DND-41 (cell line): ENCODE data around the gene STK32B.

Experiments used
- EZH2 ChIP-seq: IDR thresholded peaks from 3 replicates; pipeline ENCODE4 v1.6.1; 2012; ENCODE audit warnings: borderline replicate concordance, low read depth, mild to moderate bottlenecking, moderate library complexity, low read length, inconsistent platforms; ENCODE audit not compliant: severe bottlenecking
- TF ChIP-seq, protein P1 (sequence below): IDR thresholded peaks from 2 replicates; pipeline ENCODE4 v1.5.1; 2012; ENCODE audit warnings: borderline replicate concordance, low read length, moderate library complexity, mild to moderate bottlenecking; ENCODE audit not compliant: poor library complexity, severe bottlenecking; ENCODE audit errors: extremely low read depth

DNA sequence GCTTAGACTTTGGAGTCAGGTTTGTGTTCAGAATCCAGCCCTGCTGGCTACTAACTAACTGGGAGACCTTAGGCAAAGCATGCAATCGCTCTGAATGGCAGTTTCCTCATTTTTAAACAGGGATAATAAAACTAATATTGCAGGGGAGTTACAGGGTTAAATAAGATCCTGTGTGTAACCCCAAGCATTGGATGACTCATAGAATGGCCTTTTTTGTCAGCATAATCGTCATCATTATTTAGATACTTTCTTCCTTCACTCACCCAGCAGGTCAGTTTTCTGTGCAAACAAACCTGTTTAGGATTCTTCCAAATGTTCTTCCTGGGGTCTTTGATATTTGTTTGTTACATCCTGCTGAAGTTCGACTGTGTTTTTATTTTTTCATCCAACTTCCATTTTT is 448.9 kb downstream of the STK32B start:
- TF ChIP-seq, protein P1, sequence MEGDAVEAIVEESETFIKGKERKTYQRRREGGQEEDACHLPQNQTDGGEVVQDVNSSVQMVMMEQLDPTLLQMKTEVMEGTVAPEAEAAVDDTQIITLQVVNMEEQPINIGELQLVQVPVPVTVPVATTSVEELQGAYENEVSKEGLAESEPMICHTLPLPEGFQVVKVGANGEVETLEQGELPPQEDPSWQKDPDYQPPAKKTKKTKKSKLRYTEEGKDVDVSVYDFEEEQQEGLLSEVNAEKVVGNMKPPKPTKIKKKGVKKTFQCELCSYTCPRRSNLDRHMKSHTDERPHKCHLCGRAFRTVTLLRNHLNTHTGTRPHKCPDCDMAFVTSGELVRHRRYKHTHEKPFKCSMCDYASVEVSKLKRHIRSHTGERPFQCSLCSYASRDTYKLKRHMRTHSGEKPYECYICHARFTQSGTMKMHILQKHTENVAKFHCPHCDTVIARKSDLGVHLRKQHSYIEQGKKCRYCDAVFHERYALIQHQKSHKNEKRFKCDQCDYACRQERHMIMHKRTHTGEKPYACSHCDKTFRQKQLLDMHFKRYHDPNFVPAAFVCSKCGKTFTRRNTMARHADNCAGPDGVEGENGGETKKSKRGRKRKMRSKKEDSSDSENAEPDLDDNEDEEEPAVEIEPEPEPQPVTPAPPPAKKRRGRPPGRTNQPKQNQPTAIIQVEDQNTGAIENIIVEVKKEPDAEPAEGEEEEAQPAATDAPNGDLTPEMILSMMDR = no peak
- TF ChIP-seq EZH2 = no peak
